ENCODE results near the gene DGUOK.
"Not testable (repeated sequence)": the region's sequence is repeated elsewhere in the genome, so short reads cannot be mapped to it uniquely, and the experiment has no call there.

Gene DGUOK

GRCh38 chr2:73920577-73921545 lies 5.8 kb upstream of the DGUOK start:
- no peak for DNase-seq (ENCODE audit: low read depth)

GRCh38 chr2:73921581-73921980 lies 5.1 kb upstream of the DGUOK start:
- DNase-seq (ENCODE audit: low read depth): no peak

GRCh38 chr2:73922681-73923080 lies 4.0 kb upstream of the DGUOK start:
- DNase-seq (ENCODE audit: low read depth): no peak

- no peak for DNase-seq (ENCODE audit: low read depth)
These were observed 1.5 kb upstream of the DGUOK start for GRCh38 chr2:73925033-73925704.

- DNase-seq (ENCODE audit: low read depth): no peak
These were observed 707 bp upstream of the DGUOK start for GRCh38 chr2:73925853-73926492.

GRCh38 chr2:73927344-73927743 lies 664 bp downstream of the DGUOK start:
- DNase-seq (ENCODE audit: low read depth): no peak

- DNase-seq (ENCODE audit: low read depth): no peak
These were observed 2.3 kb downstream of the DGUOK start for GRCh38 chr2:73928963-73929347.

GRCh38 chr2:73930386-73930785 lies 3.7 kb downstream of the DGUOK start:
- no peak for DNase-seq (ENCODE audit: low read depth)

GRCh38 chr2:73931531-73932500 lies 5.1 kb downstream of the DGUOK start:
- DNase-seq (ENCODE audit: low read depth): no peak

GRCh38 chr2:73933194-73933593 lies 6.5 kb downstream of the DGUOK start:
- DNase-seq (ENCODE audit: low read depth): no peak

GRCh38 chr2:73935641-73936040 lies 9.0 kb downstream of the DGUOK start:
- DNase-seq (ENCODE audit: low read depth): peak; percentile 90

GRCh38 chr2:73937103-73937885 lies 10.6 kb downstream of the DGUOK start:
- no peak for DNase-seq (ENCODE audit: low read depth)

- DNase-seq (ENCODE audit: low read depth): no peak
These were observed 11.2 kb downstream of the DGUOK start for GRCh38 chr2:73937899-73938298.

- DNase-seq (ENCODE audit: low read depth): peak; percentile 24
These were observed 12.2 kb downstream of the DGUOK start for GRCh38 chr2:73938718-73939352.

- peak; percentile 49 for DNase-seq (ENCODE audit: low read depth)
These were observed 12.7 kb downstream of the DGUOK start for GRCh38 chr2:73939419-73939818.

GRCh38 chr2:73940066-73940465 lies 13.4 kb downstream of the DGUOK start:
- not testable (repeated sequence) for DNase-seq (ENCODE audit: low read depth)

GRCh38 chr2:73942664-73943063 lies 16.0 kb downstream of the DGUOK start:
- DNase-seq (ENCODE audit: low read depth): no peak

GRCh38 chr2:73944714-73945113 lies 18.0 kb downstream of the DGUOK start:
- no peak for DNase-seq (ENCODE audit: low read depth)

GRCh38 chr2:73946215-73946614 lies 19.5 kb downstream of the DGUOK start:
- DNase-seq (ENCODE audit: low read depth): no peak

- no peak for DNase-seq (ENCODE audit: low read depth)
These were observed 20.0 kb downstream of the DGUOK start for GRCh38 chr2:73946666-73947065.
